Measurements from ENCODE around the gene MYO15B.

Gene MYO15B

DNA sequence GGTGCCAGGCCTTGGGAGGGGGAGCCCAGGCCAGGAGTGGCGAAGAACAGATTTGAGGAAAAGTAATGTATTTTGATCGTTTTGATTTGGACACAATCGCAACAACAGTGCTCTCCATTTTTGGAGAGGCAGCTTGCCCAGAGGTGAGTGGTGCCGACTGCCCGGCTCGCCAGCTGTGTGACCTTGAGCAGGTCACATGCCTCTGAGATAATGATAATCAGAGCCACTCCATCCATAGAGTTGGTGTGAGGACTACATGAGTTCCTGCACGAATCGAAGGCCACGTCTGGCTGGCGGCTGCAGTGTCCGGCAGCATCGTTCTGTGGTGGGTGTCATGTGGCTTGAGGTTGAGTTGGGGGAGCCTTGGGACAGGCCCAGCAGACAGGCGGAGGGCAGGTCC lies 41.4 kb upstream of the MYO15B start:
- H3K4me2 ChIP-seq (ENCODE audit: low read depth, low read length): no peak overlapping the region
- TF ChIP-seq CTCF (IDR thresholded peaks at IDR 0.05; ENCODE audit: low read length) (no peak), EZH2 (optimal IDR thresholded peaks at IDR 0.05; ENCODE audit: low read depth, low read length) (no peak), EZH2phosphoT487 (IDR thresholded peaks at IDR 0.05; ENCODE audit: low read length) (no peak)
- H3F3A ChIP-seq (ENCODE audit: insufficient read depth, low read length): no peaks in the 10 kb centered on the region
- H3K27ac ChIP-seq (ENCODE audit: low read length): no peak overlapping the region
- no peaks in the 10 kb centered on the region for H3K9me2 ChIP-seq (replicated peaks; ENCODE audit: insufficient read depth, low read length)
- H3K9ac ChIP-seq (ENCODE audit: low read length): no peak overlapping the region
- H3K79me2 ChIP-seq (ENCODE audit: low read length): no peaks in the 10 kb centered on the region
- no peaks in the 10 kb centered on the region for H3K36me3 ChIP-seq (replicated peaks; ENCODE audit: insufficient read depth, low read length)
- no peak overlapping the region for H2AFZ ChIP-seq (ENCODE audit: low read length)
- no peak overlapping the region for H3K4me3 ChIP-seq (ENCODE audit: low read length)
- H3K4me1 ChIP-seq (ENCODE audit: low read length): no peaks in the 10 kb centered on the region
- H3K9me3 ChIP-seq (replicated peaks; ENCODE audit: insufficient read depth, low read length): no peaks in the 10 kb centered on the region
- H3K27me3 ChIP-seq (replicated peaks; ENCODE audit: insufficient read depth, low read length): no peaks in the 10 kb centered on the region
- H4K20me1 ChIP-seq (ENCODE audit: insufficient read depth, low read length): no peaks in the 10 kb centered on the region
- no peak for DNase-seq

DNA sequence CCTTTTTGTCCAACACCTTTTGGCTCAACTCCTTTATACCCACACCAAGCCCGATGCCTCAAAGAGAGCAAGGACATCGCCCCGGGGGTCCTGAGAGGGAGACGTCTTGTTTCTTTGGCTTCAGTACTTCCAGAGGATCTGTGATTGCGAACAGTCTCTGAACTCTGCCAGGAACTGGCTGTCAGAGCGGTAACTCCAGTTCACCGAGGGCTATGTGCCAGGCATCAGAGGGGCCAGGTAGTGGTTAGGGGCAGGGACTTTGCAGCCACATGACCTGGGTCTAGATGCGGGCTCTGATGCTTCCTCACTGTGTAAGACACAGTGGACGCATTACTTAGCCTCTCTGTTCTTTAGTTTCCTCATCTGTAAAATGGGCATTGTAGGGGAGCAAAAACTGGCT lies 40.5 kb upstream of the MYO15B start:
- no peak overlapping the region for H3K9ac ChIP-seq (ENCODE audit: low read length)
- no peaks in the 10 kb centered on the region for H3F3A ChIP-seq (ENCODE audit: insufficient read depth, low read length)
- TF ChIP-seq EZH2 (optimal IDR thresholded peaks at IDR 0.05; ENCODE audit: low read depth, low read length) (no peak), CTCF (IDR thresholded peaks at IDR 0.05; ENCODE audit: low read length) (no peak), EZH2phosphoT487 (IDR thresholded peaks at IDR 0.05; ENCODE audit: low read length) (no peak)
- H3K9me3 ChIP-seq (replicated peaks; ENCODE audit: insufficient read depth, low read length): no peaks in the 10 kb centered on the region
- no peaks in the 10 kb centered on the region for H3K9me2 ChIP-seq (replicated peaks; ENCODE audit: insufficient read depth, low read length)
- H3K79me2 ChIP-seq (ENCODE audit: low read length): no peaks in the 10 kb centered on the region
- H3K4me3 ChIP-seq (ENCODE audit: low read length): no peak overlapping the region
- H3K27ac ChIP-seq (ENCODE audit: low read length): no peak overlapping the region
- H4K20me1 ChIP-seq (ENCODE audit: insufficient read depth, low read length): no peaks in the 10 kb centered on the region
- no peak overlapping the region for H2AFZ ChIP-seq (ENCODE audit: low read length)
- H3K4me1 ChIP-seq (ENCODE audit: low read length): no peaks in the 10 kb centered on the region
- no peak for DNase-seq
- no peak overlapping the region for H3K4me2 ChIP-seq (ENCODE audit: low read depth, low read length)
- no peaks in the 10 kb centered on the region for H3K27me3 ChIP-seq (replicated peaks; ENCODE audit: insufficient read depth, low read length)
- H3K36me3 ChIP-seq (replicated peaks; ENCODE audit: insufficient read depth, low read length): no peaks in the 10 kb centered on the region

GRCh38 chr17:75548813-75549212 lies 38.8 kb upstream of the MYO15B start:
- Histone ChIP-seq H2AFZ (ENCODE audit: low read length) (no peak overlapping the region), H3K27ac (ENCODE audit: low read length) (no peak overlapping the region), H3K36me3 (replicated peaks; ENCODE audit: insufficient read depth, low read length) (no peaks in the 10 kb centered on the region), H3F3A (ENCODE audit: insufficient read depth, low read length) (no peaks in the 10 kb centered on the region), H3K4me2 (ENCODE audit: low read depth, low read length) (no peak overlapping the region), H3K9ac (ENCODE audit: low read length) (no peak overlapping the region), H3K9me3 (replicated peaks; ENCODE audit: insufficient read depth, low read length) (no peaks in the 10 kb centered on the region), H3K9me2 (replicated peaks; ENCODE audit: insufficient read depth, low read length) (no peaks in the 10 kb centered on the region), H3K4me3 (ENCODE audit: low read length) (no peak overlapping the region), H3K4me1 (ENCODE audit: low read length) (no peaks in the 10 kb centered on the region), H4K20me1 (ENCODE audit: insufficient read depth, low read length) (no peaks in the 10 kb centered on the region), H3K27me3 (replicated peaks; ENCODE audit: insufficient read depth, low read length) (no peaks in the 10 kb centered on the region), H3K79me2 (ENCODE audit: low read length) (no peaks in the 10 kb centered on the region)
- no peak for TF ChIP-seq CTCF (IDR thresholded peaks at IDR 0.05; ENCODE audit: low read length)
- no peak for TF ChIP-seq EZH2phosphoT487 (IDR thresholded peaks at IDR 0.05; ENCODE audit: low read length)
- no peak for TF ChIP-seq EZH2 (optimal IDR thresholded peaks at IDR 0.05; ENCODE audit: low read depth, low read length)
- no peak for DNase-seq

All from MM.1S (cell line).